Fibroblast of lung (primary cell): ENCODE measurements around the gene LLCFC1. TPM values are rescaled to one million over a fixed set of nuclear protein-coding genes. Genes with fewer than 3 reads are reported as not detected.

ENCODE experiments used
- DNase-seq, 2 donors: peaks; one replicate each; pipeline versions ENCODE4 v3.0.0 to v3.0.0-alpha.2; 2010; ENCODE audit warnings: low read depth in 2 of 2
- H2AFZ ChIP-seq: 2 replicates; pipeline ENCODE4 v1.5.1; 2012; ENCODE audit warnings: low read length, control low read depth, inconsistent platforms
- H3K27ac ChIP-seq: 2 replicates; pipeline ENCODE4 v1.5.1; 2011; ENCODE audit warnings: low read length, control low read depth; ENCODE audit not compliant: insufficient read depth
- H3K27me3 ChIP-seq: 2 replicates; pipeline ENCODE4 v1.5.1; 2011; ENCODE audit warnings: mild to moderate bottlenecking, low read length; ENCODE audit not compliant: control insufficient read depth, insufficient read depth
- H3K36me3 ChIP-seq: 2 replicates; pipeline ENCODE4 v1.5.1; 2011; ENCODE audit warnings: low read length; ENCODE audit not compliant: control insufficient read depth, insufficient read depth
- H3K4me1 ChIP-seq: 2 replicates; pipeline ENCODE4 v1.5.1; 2011; ENCODE audit warnings: low read length; ENCODE audit not compliant: control insufficient read depth, insufficient read depth; ENCODE audit errors: extremely low read depth
- H3K4me2 ChIP-seq: 2 replicates; pipeline ENCODE4 v1.5.1; 2011; ENCODE audit warnings: low read length, control low read depth; ENCODE audit not compliant: insufficient read depth; ENCODE audit errors: extremely low read depth
- H3K4me3 ChIP-seq, 4 experiments: fragments of 200-600 bp in 1 of 4; sonication (generic) in 1 of 4; replicated peaks in 1 of 4; 2 replicates each; pipeline ENCODE4 v1.5.1; 2011 to 2016; ENCODE audit warnings: low read length in 4 of 4, low read depth in 3 of 4, mild to moderate bottlenecking in 3 of 4, control low read depth in 2 of 4, inconsistent platforms in 1 of 4, mixed read lengths in 1 of 4; ENCODE audit not compliant: insufficient read depth in 1 of 4; ENCODE audit errors: control extremely low read depth in 1 of 4
- H3K79me2 ChIP-seq: 2 replicates; pipeline ENCODE4 v1.5.1; 2012; ENCODE audit warnings: mild to moderate bottlenecking, low read length, inconsistent platforms; ENCODE audit not compliant: control insufficient read depth, insufficient read depth
- H3K9ac ChIP-seq: 2 replicates; pipeline ENCODE4 v1.5.1; 2011; ENCODE audit warnings: mild to moderate bottlenecking, low read length, control low read depth; ENCODE audit not compliant: insufficient read depth
- H3K9me3 ChIP-seq: 2 replicates; pipeline ENCODE4 v1.5.1; 2012; ENCODE audit warnings: low read depth, low read length; ENCODE audit not compliant: control insufficient read depth, insufficient read depth
- H4K20me1 ChIP-seq: 2 replicates; pipeline ENCODE4 v1.5.1; 2011; ENCODE audit warnings: low read length; ENCODE audit not compliant: control insufficient read depth, insufficient read depth; ENCODE audit errors: extremely low read depth
- CTCF ChIP-seq, 2 donors: IDR thresholded peaks in 1 of 2; conservative IDR thresholded peaks in 1 of 2; 1 replicate in 1 of 2; 2 replicates in 1 of 2; pipeline ENCODE4 v1.5.1; 2011 to 2012; ENCODE audit warnings: low read length in 2 of 2, control low read depth in 1 of 2, inconsistent platforms in 1 of 2, low read depth in 1 of 2, mild to moderate bottlenecking in 1 of 2
- EZH2 ChIP-seq: IDR thresholded peaks from 2 replicates; pipeline ENCODE4 v1.5.1; 2012; ENCODE audit warnings: low read length, control low read depth, mild to moderate bottlenecking; ENCODE audit errors: missing control alignments
- polyA plus RNA-seq, 2 donors: library from polyadenylated mRNA; depleted of rRNA in 1 of 2; stranded (reverse) in 1 of 2; unstranded in 1 of 2; fragments of >200 nt; gene quantifications; 2 replicates each; pipeline ENCODE4 v1.2.1, GENCODE V29; 2011 to 2012; ENCODE audit warnings: missing spikeins in 1 of 2
- total RNA-seq: library from RNA; depleted of rRNA; stranded (reverse); fragments of >200 nt; gene quantifications from 2 replicates; pipeline ENCODE4 v1.2.1, GENCODE V29; 2014

Gene LLCFC1
- total and polyA plus RNA-seq, 2 donors (not counting 1 experiment from before 2014, with no cell fraction given): not detected

GRCh38 chr7:142983825-142984224, 44.5 kb downstream of the LLCFC1 start:
- Histone ChIP-seq H3K9ac (no peak overlapping the region), H3K4me2 (no peak overlapping the region), H3K4me3 (no peak overlapping the region), H3K9me3 (no peaks in the 10 kb centered on the region), H2AFZ (no peak overlapping the region), H3K27ac (no peak overlapping the region), H3K36me3 (no peaks in the 10 kb centered on the region), H4K20me1 (no peaks in the 10 kb centered on the region), H3K27me3 (no peaks in the 10 kb centered on the region), H3K79me2 (no peaks in the 10 kb centered on the region), H3K4me1 (no peaks in the 10 kb centered on the region)
- no peak for DNase-seq
- TF ChIP-seq CTCF (conservative IDR thresholded peaks at IDR 0.05 in 1 of 2, IDR thresholded peaks at IDR 0.05 in 1 of 2; ENCODE audit: low read depth in 1 of 2, low read length in 2 of 2) (no peak), EZH2 (no peak)

- Histone ChIP-seq H3K79me2 (no peaks in the 10 kb centered on the region), H3K4me3 (no peak overlapping the region), H3K27me3 (no peaks in the 10 kb centered on the region), H3K4me1 (no peaks in the 10 kb centered on the region), H3K9ac (no peak overlapping the region), H3K9me3 (no peaks in the 10 kb centered on the region), H4K20me1 (no peaks in the 10 kb centered on the region), H3K4me2 (no peak overlapping the region), H2AFZ (no peak overlapping the region), H3K27ac (no peak overlapping the region), H3K36me3 (no peaks in the 10 kb centered on the region)
- TF ChIP-seq CTCF (conservative IDR thresholded peaks at IDR 0.05 in 1 of 2, IDR thresholded peaks at IDR 0.05 in 1 of 2; ENCODE audit: low read depth in 1 of 2, low read length in 2 of 2) (no peak), EZH2 (no peak)
- no peak for DNase-seq
These were observed 45.0 kb downstream of the LLCFC1 start for GRCh38 chr7:142984297-142984696.

Other genes starting within 250 kb of the LLCFC1 start
- gene PRSS1, start 190.0 kb upstream of the LLCFC1 start, total RNA-seq: not detected in 2 replicates
- not detected in 2 replicates for gene PRSS1, start 190.0 kb upstream of the LLCFC1 start, polyA plus RNA-seq
- gene PRSS2, start 168.5 kb upstream of the LLCFC1 start, total RNA-seq: not detected in 2 replicates
- gene PRSS2, start 168.5 kb upstream of the LLCFC1 start, polyA plus RNA-seq: not detected in 2 replicates
- gene EPHB6, start 84.4 kb upstream of the LLCFC1 start, total RNA-seq: 4.3 and 6.7 TPM in 2 replicates
- gene EPHB6, start 84.4 kb upstream of the LLCFC1 start, polyA plus RNA-seq: 1.1 and 2.9 TPM in 2 replicates
- gene TRPV6, start 53.7 kb upstream of the LLCFC1 start, total RNA-seq: not detected in 2 replicates
- gene TRPV6, start 53.7 kb upstream of the LLCFC1 start, polyA plus RNA-seq: not detected in 2 replicates
- not detected in 2 replicates for gene TRPV5, start 5.7 kb upstream of the LLCFC1 start, total RNA-seq
- gene TRPV5, start 5.7 kb upstream of the LLCFC1 start, polyA plus RNA-seq: not detected in 2 replicates
- gene KEL, start 22.9 kb downstream of the LLCFC1 start, total RNA-seq: under 0.01 TPM in 1 of 2 replicates, not detected in the other
- gene KEL, start 22.9 kb downstream of the LLCFC1 start, polyA plus RNA-seq: 0.05 TPM in 1 of 2 replicates, not detected in the other
- not detected in 2 replicates for gene OR9A2, start 87.6 kb downstream of the LLCFC1 start, total RNA-seq
- gene OR9A2, start 87.6 kb downstream of the LLCFC1 start, polyA plus RNA-seq: not detected in 2 replicates
- gene OR6V1, start 112.9 kb downstream of the LLCFC1 start, total RNA-seq: not detected in 2 replicates
- not detected in 2 replicates for gene OR6V1, start 112.9 kb downstream of the LLCFC1 start, polyA plus RNA-seq
- gene PIP, start 192.6 kb downstream of the LLCFC1 start, total RNA-seq: not detected in 2 replicates
- gene PIP, start 192.6 kb downstream of the LLCFC1 start, polyA plus RNA-seq: not detected in 2 replicates
- gene TAS2R39, start 243.9 kb downstream of the LLCFC1 start, total RNA-seq: not detected in 2 replicates
- not detected in 2 replicates for gene TAS2R39, start 243.9 kb downstream of the LLCFC1 start, polyA plus RNA-seq